Activated T-helper 9 cell treated with anti-CD3 and anti-CD28 coated beads, Interleukin-2, amount 50 U/mL, for 16 hours (primary cell): ENCODE measurements around the gene CST1.
"Not testable (repeated sequence)": the region's sequence is repeated elsewhere in the genome, so short reads cannot be mapped to it uniquely, and the experiment has no call there.

Experiments
- DNase-seq: peaks from one replicate; pipeline ENCODE4 v3.0.0-alpha.2; 2020; ENCODE audit warnings: low read depth

The CST1 gene

GRCh38 chr20:23755131-23755611, 4.4 kb upstream of the CST1 start:
- not testable (repeated sequence) for DNase-seq

GRCh38 chr20:23754731-23755130, 4.0 kb upstream of the CST1 start:
- no peak for DNase-seq

DNA sequence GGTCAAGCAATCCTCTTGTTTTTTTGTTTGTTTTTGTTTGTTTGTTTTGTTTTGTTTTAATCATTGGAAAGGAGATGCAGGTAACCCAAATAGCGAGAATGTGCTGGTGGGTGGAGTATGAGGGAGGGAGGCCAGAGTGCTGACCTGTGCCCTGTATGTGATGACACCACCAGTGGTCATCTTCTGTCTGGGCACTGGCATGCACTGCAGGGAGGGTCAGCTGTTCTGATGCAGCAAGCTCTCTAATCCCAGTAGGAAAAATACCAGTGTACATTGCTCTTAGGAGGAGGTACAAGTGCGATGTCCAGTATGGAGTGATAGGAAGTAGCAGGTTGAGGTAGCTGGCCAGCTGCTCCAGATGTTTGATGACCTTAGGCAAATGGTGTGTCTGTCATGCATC, 2.9 kb upstream of the CST1 start:
- no peak for DNase-seq

- DNase-seq: no peak
These were observed 2.4 kb upstream of the CST1 start for GRCh38 chr20:23753194-23753548.

DNA sequence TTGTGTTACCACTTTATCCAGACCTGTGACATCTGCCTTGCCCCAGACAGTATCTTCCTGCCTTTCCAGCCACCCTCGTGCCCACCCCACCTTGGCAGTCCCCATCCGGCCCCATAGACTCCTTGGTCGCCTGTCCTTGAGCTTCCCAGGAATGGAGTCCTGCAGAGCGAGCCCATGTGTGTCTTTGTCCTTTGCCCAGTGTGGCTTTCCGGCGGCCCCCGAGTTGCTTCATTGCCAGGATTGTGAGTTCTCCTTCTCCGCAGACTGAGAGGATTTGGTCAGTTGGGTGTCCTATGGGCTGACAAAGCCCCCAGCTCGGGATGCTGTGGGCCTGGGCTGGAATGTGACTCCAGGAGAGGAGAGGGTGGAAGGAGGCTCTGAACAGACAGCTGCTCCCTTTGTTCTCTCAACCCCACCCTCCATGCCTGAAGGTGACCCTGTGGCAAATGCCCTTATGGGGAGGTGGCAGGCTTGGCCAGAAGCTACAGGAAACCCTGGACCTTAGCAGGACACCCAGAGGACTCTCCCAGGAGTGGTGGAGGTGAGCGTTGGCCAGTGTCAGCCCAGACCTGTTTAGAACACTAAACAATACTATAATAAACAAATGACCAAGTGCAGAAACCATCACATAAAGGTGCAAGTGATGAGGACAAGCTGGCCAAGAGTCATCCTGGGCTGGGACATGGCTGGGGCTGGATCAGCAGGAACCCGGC, 1.9 kb upstream of the CST1 start:
- no peak for DNase-seq

- no peak for DNase-seq
These were observed 1.3 kb upstream of the CST1 start for GRCh38 chr20:23752019-23752418.

DNA sequence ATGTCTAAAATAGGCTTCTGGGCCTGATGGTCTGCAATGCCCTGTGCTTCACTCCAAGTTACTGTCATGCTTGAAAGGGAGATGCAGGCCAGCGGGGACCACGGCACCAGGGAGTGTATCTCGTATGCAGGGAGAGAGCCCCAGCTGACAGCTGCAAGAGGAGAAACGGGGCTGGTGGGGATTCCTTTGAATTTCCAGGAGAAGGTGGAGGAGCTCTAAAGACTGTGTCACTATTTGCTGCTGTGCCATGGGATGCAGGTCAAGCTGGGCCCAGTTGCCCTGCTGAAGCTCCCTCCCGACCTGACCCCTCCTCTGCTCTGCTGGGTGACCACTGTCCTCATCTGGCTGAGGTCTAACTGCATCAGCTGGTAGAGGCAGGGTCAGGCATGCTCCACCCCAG, 989 bp downstream of the CST1 start:
- no peak for DNase-seq

DNA sequence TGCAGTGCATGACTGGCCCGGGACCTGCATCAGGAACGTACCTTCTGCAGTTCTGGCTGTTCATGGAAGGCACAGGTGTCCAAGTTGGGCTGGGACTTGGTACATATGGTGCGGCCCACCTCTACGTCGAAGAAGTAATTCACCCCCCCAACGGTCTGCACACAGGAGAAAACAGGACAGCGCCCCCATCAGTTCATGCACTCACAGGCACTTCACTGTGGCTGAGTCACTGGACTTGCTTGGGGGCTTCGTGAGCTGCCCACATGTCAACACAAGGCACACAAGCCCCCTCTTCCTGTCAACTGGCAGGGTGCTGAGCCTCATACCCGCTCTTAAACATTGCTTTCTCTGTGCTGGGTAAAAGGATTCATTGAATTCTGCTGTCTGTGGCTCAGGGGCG, 1.8 kb downstream of the CST1 start:
- DNase-seq: not testable (repeated sequence)

DNA sequence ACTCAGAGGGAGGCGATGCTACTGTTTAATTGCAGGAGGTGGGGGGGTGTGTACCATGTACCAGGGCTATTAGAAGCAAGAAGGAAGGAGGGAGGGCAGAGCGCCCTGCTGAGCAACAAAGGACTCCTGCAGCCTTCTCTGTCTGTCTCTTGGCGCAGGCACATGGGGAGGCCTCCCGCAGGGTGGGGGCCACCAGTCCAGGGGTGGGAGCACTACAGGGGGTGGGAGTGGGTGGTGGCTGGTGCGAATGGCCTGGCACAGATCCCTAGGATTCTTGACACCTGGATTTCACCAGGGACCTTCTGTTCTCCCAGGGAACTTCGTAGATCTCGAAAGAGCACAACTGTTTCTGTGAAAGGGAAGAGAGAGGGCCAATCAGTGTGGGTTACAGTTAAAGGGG, 3.2 kb downstream of the CST1 start:
- not testable (repeated sequence) for DNase-seq

- not testable (repeated sequence) for DNase-seq
These were observed 3.6 kb downstream of the CST1 start for GRCh38 chr20:23747092-23747491.

GRCh38 chr20:23746321-23746720, 4.4 kb downstream of the CST1 start:
- DNase-seq: no peak

DNA sequence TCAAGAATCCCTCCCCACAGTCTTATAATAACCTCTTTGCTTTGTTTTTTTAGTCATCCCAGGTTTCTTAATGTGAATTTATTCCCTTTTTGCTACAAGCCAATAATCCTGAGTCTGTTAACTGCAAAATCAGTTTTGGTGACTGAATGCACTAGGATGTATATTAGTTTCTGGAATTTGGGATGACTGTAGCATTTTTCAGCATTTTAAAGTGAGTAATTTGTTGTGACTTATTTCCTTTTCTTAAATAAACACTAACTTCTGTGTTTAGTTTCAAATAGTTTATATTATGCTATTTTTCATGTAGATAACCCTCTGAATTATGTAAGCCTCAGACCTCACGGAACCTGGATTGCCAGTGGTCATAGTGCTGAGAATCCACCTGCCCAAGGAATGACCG, 5.5 kb downstream of the CST1 start:
- DNase-seq: no peak

DNA sequence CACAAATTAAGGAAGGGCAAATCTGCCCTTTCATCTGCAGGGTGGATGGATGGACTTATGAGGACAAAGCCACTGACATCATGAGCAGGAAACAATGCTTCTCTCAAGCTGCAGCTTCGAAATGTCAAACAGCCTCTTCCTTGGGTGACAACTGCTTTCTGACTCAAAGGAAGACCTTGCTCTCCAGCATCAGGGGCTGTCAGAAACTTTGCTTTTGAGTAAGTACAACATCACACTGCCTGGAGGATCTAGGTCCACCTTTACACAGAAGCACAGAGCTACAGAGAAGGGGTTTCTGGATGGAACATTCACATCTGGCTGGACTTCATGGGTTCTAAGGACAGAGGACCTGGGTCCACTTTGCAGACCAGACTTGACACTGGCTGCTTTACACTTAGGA, 5.9 kb downstream of the CST1 start:
- no peak for DNase-seq

DNA sequence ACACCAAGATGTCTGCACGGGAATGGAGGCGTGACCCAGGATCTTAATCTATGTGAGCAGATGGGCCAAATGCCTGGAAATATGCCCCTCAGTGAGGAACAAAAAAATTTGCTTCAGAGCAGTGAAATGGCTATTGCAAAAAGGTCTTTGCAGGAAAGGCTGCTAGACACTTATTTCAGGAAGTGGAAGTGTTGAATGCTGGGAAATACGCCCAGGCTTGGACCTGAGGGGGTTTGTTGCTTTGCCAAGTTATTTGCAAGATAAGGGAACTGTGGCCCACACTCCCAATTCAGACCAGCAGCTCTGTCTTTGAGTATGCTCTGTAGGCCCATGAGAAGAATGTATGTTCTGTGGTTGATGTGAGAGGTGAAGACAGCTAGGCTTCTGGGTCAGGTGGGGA, 15.3 kb downstream of the CST1 start:
- DNase-seq: not testable (repeated sequence)

- DNase-seq: not testable (repeated sequence)
These were observed 15.8 kb downstream of the CST1 start for GRCh38 chr20:23734949-23735348.

DNA sequence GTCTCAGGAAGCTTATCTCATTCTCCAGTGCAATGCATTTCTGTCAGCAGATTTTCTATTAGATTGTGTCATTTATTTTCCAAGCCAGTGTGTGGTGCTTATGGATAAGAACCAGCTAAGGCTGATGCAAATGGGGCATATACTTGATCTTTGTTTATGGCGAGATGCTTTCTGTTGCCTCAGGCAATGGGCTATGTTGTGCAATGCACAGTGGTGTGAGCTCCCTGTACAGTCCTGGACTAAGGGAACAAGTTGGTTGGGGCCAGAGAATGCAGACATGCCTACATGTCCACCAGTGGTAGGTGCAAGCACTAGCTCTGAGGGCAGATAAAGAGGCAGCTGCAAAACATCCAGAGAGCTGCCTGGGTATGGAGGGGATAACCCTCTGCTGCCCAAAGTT, 16.3 kb downstream of the CST1 start:
- not testable (repeated sequence) for DNase-seq

DNA sequence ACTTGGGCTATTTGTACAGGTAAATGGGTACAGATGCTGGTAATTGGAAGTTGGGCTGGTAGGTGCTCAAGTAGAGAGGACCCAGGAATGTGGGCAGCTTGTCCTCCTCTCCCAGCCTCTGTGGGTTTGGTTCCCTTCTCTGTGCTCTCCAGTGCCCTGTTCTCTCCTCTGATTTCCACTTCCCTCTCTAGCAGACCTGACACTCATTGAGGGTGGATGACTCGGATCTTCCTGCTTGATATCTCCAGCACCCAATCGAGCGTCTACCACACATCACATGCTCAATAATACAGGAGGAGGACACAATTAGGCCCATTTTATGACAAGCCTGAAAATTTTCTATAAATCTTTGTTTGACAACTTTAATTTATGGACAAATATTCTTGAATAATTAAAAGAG, 23.7 kb downstream of the CST1 start:
- no peak for DNase-seq

DNA sequence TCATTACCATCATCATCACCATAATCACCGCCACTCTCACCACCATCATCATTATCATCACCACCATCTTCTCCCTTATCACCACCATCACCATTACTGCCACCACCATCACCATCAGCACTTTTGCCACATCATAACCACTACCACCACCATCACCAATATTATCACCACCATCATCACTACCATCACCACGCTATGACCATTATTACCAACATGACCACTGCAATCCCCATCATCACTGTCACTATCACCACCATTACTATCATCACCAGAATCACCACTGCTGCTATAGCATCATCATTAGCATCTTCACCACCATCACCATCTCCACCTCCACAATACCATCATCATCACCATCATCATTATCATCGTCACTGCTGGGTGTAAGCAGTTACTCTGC, 25.6 kb downstream of the CST1 start:
- DNase-seq: no peak

- DNase-seq: not testable (repeated sequence)
These were observed 27.0 kb downstream of the CST1 start for GRCh38 chr20:23723659-23724307.

- DNase-seq: not testable (repeated sequence)
These were observed 27.9 kb downstream of the CST1 start for GRCh38 chr20:23722851-23723250.

- no peak for DNase-seq
These were observed 28.8 kb downstream of the CST1 start for GRCh38 chr20:23721962-23722361.

- not testable (repeated sequence) for DNase-seq
These were observed 31.4 kb downstream of the CST1 start for GRCh38 chr20:23719351-23719750.

GRCh38 chr20:23711778-23712177, 39.0 kb downstream of the CST1 start:
- not testable (repeated sequence) for DNase-seq

DNA sequence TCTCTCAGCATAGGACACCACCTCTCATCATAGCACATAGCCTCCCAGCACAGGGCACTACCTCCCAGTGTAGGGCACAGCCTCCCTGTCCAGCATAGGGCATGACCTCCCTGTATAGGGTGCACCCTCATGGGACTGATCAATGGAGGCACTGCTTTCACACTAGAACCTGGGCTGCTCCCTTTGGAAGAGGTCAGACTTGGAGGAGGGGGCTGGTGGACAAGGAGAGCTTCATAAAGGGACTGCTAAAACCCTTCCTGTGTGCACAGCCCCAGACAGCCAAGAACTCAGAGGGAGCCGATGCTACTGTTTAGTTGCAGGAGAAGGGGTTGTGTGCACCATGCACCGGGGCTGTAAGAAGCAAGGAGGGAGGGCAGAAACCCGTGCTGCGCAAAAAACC, 40.0 kb downstream of the CST1 start:
- no peak for DNase-seq
